Left ventricle myocardium inferior (tissue), 1 donor: ENCODE results near the gene NEK4. TPM values are rescaled to one million over a fixed set of nuclear protein-coding genes. Genes with fewer than 3 reads are reported as not detected.

Experiments
- DNase-seq: peaks from one replicate; pipeline ENCODE4 v3.0.0-alpha.2; 2020
- H3K27ac ChIP-seq: fragments of 200-600 bp; replicated peaks from 2 replicates; pipeline ENCODE4 v1.8.0; 2021
- H3K27me3 ChIP-seq: fragments of 200-600 bp; 2 replicates; pipeline ENCODE4 v1.8.0; 2021; ENCODE audit warnings: low read depth
- H3K36me3 ChIP-seq: fragments of 200-600 bp; 2 replicates; pipeline ENCODE4 v1.8.0; 2021
- H3K4me1 ChIP-seq: fragments of 200-600 bp; 2 replicates; pipeline ENCODE4 v1.8.0; 2021
- H3K4me3 ChIP-seq: fragments of 200-600 bp; 2 replicates; pipeline ENCODE4 v1.8.0; 2021; ENCODE audit warnings: mild to moderate bottlenecking, moderate library complexity
- H3K9me3 ChIP-seq: fragments of 200-600 bp; replicated peaks from 2 replicates; pipeline ENCODE4 v1.8.0; 2021
- CTCF ChIP-seq: fragments of 200-600 bp; IDR thresholded peaks from 2 replicates; pipeline ENCODE4 v1.8.0; 2021; ENCODE audit warnings: antibody characterized with exemption, mild to moderate bottlenecking, borderline replicate concordance
- intact Hi-C: fragments of 100-400 bp; cut with micrococcal nuclease; formaldehyde crosslinking; loops from one replicate; pipeline ENCODE4 v1.11.0; 2022
- total RNA-seq: library from RNA; stranded (reverse); fragmentation: NEBNext Ultra II Directional; extraction: Animal tissue kit (Norgen Biotek cat#: 25700); gene quantifications from one replicate; pipeline ENCODE4 v1.2.1, GENCODE V29; 2021
- donor health status: DM: no; HTN: yes; CAD: no; lungs with severe emphysema.

The NEK4 gene
- total RNA-seq, 1 donor from 2014 or later, result 17.7 TPM

- TF ChIP-seq CTCF, result no peak
- H3K36me3 ChIP-seq, result no peaks in the 10 kb centered on the region
- H3K9me3 ChIP-seq, result no peaks in the 10 kb centered on the region
- no peak overlapping the region for H3K4me3 ChIP-seq
- H3K27ac ChIP-seq, result no peak overlapping the region
- intact Hi-C loops, result no loop called here
- H3K27me3 ChIP-seq, result peaks cover 16% of the 10 kb centered on the region
- no peak for DNase-seq
- no peaks in the 10 kb centered on the region for H3K4me1 ChIP-seq
These were observed 38.4 kb upstream of the NEK4 start for GRCh38 chr3:52809149-52809548.

- TF ChIP-seq CTCF, result no peak
- DNase-seq, result no peak
- intact Hi-C loops, result no loop called here
- Histone ChIP-seq H3K9me3 (no peaks in the 10 kb centered on the region), H3K36me3 (no peaks in the 10 kb centered on the region), H3K4me1 (no peaks in the 10 kb centered on the region), H3K27me3 (peaks cover 16% of the 10 kb centered on the region), H3K4me3 (no peak overlapping the region), H3K27ac (no peak overlapping the region)
These were observed 34.7 kb upstream of the NEK4 start for GRCh38 chr3:52805270-52806039.

GRCh38 chr3:52801839-52802238, 31.1 kb upstream of the NEK4 start:
- H3K4me1 ChIP-seq, result no peaks in the 10 kb centered on the region
- H3K4me3 ChIP-seq, result no peak overlapping the region
- peaks cover 16% of the 10 kb centered on the region for H3K27me3 ChIP-seq
- TF ChIP-seq CTCF, result no peak
- H3K9me3 ChIP-seq, result no peaks in the 10 kb centered on the region
- H3K36me3 ChIP-seq, result no peaks in the 10 kb centered on the region
- DNase-seq, result no peak
- intact Hi-C loops, result no loop called here
- H3K27ac ChIP-seq, result no peak overlapping the region

- no peak for DNase-seq
- Histone ChIP-seq H3K27me3 (peaks cover 3% of the 10 kb centered on the region), H3K9me3 (no peaks in the 10 kb centered on the region), H3K27ac (no peak overlapping the region), H3K4me1 (no peaks in the 10 kb centered on the region), H3K4me3 (no peak overlapping the region), H3K36me3 (no peaks in the 10 kb centered on the region)
- no peak for TF ChIP-seq CTCF
- intact Hi-C loops, result no loop called here
These were observed 29.3 kb upstream of the NEK4 start for GRCh38 chr3:52800079-52800478.

- H3K4me3 ChIP-seq, result no peak overlapping the region
- peak; percentile 41 for TF ChIP-seq CTCF
- H3K27ac ChIP-seq, result no peak overlapping the region
- H3K36me3 ChIP-seq, result no peaks in the 10 kb centered on the region
- no peaks in the 10 kb centered on the region for H3K27me3 ChIP-seq
- H3K4me1 ChIP-seq, result no peaks in the 10 kb centered on the region
- H3K9me3 ChIP-seq, result no peaks in the 10 kb centered on the region
- intact Hi-C loops, result no loop called here
- DNase-seq, result no peak
These were observed 28.3 kb upstream of the NEK4 start for GRCh38 chr3:52798978-52799476.
